Dermis blood vessel endothelial cell (primary cell): ENCODE data around the gene CCDC102A. TPM values are rescaled to one million over a fixed set of nuclear protein-coding genes. Genes with fewer than 3 reads are reported as not detected.
"Not testable (repeated sequence)": the region's sequence is repeated elsewhere in the genome, so short reads cannot be mapped to it uniquely, and the experiment has no call there.

ENCODE experiments used
- DNase-seq: peaks from one replicate; pipeline ENCODE4 v3.0.0; 2010
- total RNA-seq: library from RNA; depleted of rRNA; stranded (reverse); fragments of >200 nt; gene quantifications from 2 replicates; pipeline ENCODE4 v1.2.3, GENCODE V29; 2014

CCDC102A gene
- total RNA-seq, 1 donor from 2014 or later = 25.5 TPM

DNA sequence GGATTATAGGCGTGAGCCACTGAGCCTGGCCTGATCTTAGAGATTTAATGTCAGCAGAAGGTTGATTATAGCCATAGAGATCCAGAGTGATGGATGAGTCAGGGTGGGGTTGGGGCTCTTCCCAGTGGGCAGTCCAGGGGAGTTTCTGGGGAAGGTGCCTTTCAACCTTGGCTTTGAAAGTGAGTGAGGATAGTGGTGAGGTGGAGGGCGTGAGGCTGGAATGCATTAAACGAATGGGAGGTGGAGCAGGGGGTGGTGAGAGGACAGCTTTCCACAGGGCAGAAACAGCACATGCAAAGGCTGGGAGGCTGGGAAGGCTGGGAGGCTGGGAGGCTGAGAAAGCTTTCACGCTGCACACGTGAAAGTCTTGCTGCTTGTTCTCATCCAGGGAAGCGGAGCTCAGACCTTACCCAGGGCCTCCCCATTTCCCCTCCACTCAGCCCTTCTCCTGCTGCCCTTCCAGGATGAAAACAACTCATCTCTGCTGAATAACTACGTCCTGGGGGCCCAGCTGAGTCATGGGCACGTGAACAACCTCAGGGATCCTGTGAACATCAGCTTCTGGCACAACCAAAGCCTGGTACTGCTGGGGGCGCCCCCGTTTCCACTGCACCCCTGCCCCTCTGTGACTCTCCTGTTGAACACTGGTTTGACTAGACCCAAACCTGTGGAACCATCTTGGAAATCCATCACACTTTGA lies 28.4 kb upstream of the CCDC102A start:
- no peak for DNase-seq

DNA sequence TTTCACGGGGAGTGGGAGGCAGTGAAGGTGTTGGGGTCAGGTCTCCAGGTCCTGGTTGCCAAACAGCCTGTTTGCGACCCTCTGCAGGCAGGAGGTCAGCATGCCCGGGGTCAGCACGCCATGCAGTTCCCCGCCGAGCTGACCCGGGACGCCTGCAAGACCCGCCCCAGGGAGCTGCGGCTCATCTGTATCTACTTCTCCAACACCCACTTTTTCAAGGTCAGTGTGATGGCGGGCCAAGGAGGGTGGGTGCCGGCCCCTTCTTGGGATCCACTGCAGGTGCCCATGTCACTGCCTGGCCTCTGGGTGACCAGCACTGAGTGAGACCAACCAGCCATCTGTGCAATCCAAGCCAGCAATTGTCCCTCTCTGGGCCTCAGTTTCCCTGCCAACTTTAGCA lies 27.4 kb upstream of the CCDC102A start:
- no peak for DNase-seq

DNA sequence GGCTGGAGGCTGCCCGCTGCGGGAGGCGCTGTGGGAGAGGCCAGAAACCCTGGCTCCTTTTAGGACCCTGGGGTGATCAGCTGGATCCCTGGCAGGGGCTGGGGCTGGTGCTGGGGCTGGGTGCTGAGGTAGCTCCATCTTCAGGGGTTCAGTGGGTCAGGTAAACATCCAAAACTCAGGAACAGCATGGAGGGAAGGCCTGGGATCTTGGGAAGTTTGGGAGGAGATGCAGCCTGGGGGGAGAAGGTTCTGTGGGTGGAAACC lies 27.0 kb upstream of the CCDC102A start:
- DNase-seq = no peak

DNA sequence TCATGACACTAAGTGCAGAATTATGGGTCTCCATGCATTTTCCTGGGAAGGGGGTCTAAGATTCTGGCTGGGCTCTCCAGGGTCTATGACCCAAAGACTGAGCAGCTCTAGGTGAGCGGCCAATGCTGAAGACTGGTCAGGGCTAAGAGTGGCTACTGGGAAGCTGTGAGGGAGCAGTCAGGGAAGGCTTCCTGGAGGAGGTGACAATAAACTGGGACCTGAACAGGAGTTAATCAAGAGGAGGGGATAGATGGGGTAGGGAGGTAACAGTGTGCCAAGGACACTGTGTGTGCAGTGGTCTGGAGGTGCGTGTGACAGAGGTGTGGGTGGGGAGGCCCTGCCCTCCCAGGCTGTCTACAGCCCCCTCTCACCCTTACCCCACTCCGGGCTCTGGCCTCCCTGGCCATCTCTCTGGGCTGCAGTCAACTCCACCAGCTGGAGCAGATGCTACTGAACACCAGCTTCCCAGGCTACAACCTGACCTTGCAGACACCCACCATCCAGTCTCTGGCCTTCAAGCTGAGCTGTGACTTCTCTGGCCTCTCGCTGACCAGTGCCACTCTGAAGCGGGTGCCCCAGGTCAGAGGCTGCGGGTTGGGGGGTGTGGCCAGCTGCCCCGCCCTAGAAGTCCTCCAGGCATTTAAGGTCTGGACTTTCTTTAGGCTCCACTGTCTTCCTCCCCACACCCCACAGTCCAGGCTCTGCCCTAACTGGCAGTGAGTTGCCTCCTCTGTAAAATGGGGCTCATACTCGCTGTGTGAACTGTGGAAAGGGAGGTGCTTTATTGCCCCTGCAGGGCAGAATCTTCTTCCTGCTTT lies 26.5 kb upstream of the CCDC102A start:
- DNase-seq = no peak

DNA sequence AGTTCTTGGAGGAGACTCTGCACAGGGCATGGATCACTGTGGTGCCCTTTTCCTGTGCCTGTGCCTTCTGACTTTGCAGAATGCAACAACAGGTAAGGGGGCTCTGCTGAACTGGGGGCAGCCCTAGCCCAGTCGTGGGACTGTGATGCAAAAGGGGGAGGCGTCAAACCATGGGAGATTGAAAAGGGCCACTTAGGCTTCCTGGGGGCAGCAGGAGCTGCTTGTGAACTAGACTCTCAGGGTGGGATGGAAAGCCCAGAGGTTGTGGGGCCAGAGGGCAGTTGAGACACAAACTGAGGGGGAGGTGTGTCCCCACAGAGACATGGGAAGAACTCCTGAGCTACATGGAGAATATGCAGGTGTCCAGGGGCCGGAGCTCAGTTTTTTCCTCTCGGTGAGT lies 25.7 kb upstream of the CCDC102A start:
- DNase-seq = no peak

DNA sequence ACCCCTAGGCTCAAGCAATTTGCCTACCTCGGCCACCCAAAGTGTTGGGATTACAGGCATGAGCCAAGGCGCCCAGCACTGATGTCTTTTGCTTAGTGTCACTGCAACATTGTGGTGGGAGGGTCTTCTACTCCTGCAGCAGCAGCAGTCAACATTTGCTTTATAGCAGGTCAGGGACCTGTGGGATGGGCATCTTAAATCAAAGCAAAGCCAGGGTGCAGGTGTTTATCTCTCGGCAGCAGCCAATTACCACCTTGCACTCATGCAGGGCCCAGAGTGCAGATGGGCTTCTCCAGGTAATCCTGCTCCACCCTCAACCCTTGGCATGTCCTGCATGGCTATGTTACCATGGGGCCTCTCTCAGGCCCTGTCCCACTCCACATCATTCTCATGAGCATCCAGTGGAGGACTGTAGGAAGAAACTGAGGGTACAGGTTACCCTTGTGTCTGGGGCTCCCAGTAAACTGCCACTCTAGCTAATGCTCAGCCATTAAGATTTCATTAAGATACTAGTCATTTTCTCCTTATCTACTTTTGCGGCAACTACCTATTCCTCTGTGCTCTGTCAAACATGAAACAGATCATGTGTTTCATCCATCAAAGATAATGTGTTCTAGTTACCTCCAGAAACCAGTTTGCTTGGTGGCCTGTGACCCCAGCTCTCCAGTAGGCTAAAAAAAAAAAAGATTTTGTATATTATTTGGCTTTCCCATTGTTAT lies 22.9 kb upstream of the CCDC102A start:
- no peak for DNase-seq

DNA sequence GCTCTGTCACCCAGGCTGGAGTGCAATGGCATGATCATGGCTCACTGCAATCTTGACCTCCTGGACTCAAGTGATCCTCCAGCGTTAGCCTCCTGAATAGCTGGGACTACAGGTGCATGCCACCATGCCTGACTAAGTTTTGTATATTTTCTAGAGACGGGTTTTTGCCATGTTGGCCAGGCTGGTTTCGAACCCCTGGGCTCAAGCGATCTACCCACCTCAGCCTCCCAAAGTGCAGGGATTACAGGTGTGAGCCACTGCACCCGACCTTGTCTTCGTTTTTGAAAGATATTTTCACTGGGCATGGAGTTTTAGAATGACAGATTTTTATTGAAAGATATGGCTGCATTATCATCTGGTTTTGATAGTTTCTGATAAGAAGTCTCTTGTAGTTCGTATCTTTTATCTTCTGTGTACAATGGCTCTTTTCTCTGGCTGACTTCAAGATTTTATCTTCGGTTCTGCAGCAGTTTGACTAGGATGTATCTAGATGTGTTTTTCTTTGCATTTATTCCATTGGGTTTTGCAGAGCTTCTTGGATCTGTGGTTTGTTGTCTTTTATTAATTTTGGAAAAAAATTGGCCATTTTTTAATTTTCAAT lies 20.7 kb upstream of the CCDC102A start:
- DNase-seq = no peak

DNA sequence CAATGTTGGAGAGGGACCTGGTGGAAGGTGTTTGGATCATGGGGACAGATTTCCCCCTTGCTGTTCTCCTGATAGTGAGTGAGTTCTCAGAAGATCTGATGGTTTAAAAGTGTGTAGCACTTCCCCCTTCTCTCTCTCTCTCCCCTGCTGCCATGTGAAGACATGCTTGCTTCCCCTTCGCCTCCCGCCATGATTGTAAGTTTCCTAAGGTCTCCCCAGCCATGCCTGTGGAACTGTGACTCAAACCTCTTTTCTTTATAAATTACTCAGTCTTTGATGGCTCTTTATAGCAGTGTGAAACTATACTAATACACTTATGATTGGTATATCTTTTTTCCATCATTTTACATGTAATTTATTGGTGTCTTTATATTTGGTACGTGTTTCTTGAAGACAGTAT lies 19.5 kb upstream of the CCDC102A start:
- no peak for DNase-seq

DNA sequence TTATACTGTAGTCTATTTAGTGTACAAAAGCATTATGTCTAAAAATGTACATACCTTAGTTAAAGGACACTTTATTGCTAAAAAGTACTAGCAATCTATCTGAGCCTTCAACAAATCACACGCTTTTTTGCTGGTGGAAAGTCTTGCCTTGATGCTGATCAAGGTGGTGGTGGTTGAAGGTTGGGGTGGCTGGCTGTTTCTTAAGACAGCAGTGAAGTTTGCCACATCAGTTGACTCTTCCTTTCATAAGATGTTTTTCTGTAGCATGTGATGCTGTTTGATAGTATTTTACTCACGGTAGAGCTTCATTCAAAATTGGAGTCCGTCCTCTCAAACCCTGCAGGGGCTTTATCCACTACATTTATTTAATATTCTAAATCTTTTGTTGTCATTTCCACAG lies 14.7 kb upstream of the CCDC102A start:
- DNase-seq = no peak

DNA sequence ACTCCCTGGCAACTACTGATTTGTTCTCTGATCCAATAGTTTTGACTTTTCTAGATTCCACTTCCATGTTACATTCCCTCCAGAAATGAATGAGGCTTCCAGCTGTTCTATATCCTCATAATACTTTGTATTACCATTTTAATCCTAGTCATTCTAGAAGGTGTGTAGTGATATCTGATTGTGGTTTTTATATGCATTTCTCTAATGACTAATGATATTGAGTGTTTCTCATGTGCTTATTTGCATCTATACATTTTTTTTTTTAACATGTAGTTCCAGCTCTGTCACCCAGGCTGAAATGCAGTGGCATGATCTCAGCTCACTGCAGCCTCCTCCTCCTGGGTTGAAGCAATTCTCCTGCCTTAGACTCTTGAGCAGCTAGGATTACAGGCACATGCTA lies 13.4 kb upstream of the CCDC102A start:
- no peak for DNase-seq

DNA sequence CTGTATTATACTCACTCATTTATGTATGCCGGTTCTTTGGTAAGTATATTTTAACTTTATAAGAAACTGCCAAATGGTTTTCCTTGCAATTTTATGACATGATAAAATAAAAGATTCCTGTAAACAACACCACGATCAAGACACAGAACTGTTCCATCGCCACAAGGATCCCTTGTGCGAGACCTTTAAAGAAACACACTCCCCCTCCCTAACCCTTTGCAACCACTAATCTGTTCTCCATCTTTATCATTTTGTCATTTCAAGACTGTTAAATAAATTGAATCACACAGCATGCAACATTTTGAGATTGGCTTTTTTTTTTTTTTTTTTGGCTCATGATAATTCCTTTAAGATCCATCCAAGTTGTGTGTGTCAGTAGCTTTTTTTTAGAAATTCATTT lies 12.0 kb upstream of the CCDC102A start:
- DNase-seq = no peak

DNA sequence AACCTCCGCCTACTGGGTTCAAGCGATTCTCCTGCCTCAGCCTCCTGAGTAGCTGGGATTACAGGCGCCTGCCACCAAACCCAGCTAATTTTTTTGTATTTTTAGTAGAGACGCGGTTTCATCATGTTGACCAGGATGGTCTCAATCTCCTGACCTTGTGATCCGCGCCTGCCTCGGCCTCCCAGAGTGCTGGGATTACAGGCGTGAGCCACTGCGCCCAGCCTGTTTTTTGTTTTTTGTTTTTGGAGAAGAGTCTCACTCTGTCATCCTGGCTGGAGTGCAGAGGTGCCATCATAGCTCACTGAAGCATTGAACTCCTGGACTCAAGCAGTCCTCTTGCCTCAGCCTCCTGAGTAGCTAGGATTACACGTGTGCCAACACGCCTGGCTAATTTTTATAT lies 11.2 kb upstream of the CCDC102A start:
- not testable (repeated sequence) for DNase-seq

DNA sequence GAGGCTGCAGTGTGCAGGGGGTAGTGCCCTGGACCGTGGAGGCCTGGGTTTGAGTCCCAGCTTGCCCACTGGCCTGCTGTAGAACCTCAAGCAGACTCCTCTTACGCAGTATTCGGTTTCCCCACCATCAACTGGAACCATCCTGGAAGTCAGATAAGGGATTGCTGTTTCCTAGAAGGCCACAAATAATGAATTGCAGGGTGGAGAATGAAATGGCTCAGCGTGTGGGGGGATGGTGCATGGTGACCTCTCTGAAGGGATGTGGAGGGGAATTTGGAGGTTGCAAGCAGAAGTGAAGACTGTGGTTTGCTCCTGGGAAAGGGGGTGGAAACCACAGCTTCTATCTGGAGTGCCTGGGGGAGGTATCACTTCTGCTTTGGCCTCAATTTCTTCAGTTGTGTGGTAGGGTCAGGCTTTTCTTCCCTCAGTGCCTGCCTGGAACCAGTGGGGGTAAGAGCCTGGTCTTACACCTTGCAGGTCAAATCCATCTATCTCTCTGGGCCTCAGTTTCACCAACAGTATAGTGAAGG lies 7.8 kb upstream of the CCDC102A start:
- DNase-seq = no peak

DNA sequence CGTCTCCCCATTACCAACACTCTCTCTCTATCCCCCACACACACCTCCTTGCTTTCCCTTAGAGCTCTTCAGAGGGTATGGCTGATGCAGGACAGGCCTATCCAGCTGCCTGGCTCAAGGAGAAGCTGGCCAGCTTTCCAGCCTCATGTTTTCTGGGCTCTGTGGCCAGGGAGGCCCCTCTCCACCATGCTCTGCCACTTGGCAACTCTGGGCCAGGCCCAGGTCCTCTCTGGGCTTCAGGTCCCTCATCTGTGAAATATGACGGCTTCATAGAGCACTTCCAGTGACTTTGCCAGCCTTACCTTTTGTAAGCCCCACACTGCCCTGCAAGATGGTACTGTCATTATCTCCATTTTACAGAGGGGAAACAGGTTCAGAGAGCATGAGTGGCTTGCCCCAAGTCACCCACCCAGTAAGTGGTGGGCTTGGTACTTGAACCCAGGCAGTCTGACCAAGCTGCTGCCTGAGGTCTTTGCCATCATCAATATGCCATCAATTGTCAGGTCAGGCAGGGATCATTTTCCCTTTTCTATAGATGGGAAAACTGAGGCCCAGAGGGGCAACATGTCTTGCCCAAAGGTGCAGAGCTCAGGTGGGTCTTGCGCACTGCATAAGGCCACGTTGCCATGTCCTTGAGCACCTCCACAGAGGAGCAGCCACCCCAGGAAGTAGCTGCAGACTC lies 5.5 kb upstream of the CCDC102A start:
- no peak for DNase-seq

DNA sequence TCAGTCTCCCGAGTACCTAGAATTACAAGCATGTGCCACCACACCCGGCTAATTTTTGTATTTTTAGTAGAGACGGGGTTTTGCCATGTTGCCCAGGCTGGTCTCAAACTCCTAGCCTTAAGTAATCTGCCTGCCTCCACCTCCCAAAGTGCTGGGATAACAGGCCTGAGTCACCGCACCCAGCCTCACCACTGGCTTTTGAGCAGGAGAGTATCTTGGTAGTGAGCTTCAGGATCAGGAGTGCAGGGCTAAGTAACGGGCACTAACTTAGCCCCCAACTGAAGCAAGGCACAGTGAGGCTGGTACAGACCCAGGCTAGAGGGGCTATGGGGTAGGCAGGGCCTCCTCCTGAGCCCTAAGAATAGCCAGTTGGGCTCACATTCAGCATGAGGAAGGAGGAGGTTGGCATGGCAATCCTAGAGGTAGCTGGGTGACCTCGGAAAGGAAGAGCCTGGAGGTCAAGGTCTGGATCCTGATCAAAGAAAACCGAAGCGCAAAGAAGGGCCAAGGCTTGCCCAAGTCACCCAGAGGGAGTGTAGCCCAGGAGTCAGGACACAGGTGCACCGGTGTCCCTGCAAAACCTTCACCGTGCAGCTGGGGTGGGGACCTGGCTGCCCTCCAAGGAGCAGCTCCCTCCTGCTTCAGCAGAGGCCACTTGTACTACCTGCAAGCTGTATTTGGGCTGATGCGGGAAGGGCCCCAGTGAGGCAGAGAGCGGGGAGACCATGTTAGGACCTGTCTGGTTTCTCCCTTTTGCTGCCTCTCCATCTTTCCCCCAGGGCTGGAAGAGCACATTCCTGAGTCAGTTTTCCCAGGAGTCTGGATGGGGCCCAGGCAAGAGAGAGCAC lies 4.8 kb upstream of the CCDC102A start:
- DNase-seq = no peak

DNA sequence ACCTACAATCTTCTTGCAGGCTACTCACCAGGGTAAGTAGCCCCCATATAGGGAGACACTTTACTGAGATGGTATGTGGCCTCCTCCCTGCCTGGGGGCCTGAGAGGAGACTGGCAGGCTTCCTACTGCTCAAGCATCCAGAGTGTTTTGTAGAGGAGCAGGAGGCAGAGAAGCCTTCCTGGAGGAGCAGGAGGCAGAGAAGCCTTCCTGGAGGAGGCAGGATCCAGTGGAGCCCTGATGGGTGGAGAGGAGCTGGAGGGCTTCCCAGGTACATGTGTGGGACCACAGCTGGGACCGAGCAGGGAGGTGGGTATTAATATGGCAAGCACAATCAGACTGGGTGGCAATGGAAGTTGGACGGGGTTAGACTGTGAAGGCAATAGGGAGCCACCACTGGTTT lies 4.0 kb upstream of the CCDC102A start:
- no peak for DNase-seq

DNA sequence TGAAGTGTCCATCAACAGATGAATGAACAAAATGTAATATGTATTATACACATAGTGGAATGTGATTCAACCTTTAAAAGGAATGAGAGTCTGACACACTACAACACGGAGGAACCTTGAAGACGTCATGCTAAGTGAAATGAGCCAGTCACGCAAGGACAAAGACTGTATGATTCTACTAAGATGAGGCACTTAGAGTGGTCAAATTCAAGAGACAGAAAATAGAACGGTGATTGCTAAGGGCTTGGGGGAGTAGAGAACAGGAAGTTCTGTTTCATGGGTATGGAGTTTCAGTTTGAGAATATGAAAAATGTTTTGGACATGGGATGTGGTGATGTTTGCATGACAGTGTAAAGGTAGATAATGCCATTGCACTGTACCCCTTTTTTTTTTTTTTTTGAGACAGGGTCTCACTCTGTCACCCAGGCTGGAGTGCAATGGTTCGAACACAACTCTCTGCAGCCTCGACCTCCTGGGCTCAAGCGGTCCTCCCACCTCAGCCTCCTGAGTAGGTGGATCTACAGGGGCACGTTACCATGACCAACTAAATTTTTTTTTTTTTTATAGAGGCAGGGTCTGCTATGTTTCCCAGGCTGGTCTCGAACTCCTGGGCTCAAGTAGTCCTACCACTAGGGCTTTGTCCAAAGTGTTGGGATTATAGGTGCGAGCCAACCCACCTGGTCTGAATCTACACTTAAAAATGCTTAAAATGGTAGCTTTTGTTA lies 2.9 kb upstream of the CCDC102A start:
- DNase-seq = no peak

DNA sequence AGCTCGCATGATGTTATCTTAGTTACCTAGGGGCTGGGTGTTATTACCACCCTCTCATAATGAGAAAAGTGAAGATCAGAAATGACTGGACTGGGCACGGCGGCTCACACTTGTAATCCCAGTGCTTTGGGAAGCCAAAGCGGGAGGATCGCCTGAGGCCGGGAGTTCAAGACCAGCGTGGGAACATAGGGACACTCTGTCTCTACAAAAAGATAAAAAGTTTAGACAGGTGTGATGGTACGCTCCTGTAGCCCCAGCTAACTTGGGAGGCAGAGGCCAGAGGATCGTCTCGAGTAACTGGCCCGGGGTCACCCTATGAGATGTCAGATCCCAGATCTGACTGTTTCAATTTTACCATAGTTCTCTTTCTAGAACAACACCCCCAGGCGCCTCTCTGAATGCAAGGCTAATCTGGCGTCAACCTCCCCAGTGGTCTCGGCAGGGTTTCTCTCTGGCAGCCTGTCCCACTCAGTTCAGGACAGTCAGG lies 1.9 kb upstream of the CCDC102A start:
- DNase-seq = no peak

DNA sequence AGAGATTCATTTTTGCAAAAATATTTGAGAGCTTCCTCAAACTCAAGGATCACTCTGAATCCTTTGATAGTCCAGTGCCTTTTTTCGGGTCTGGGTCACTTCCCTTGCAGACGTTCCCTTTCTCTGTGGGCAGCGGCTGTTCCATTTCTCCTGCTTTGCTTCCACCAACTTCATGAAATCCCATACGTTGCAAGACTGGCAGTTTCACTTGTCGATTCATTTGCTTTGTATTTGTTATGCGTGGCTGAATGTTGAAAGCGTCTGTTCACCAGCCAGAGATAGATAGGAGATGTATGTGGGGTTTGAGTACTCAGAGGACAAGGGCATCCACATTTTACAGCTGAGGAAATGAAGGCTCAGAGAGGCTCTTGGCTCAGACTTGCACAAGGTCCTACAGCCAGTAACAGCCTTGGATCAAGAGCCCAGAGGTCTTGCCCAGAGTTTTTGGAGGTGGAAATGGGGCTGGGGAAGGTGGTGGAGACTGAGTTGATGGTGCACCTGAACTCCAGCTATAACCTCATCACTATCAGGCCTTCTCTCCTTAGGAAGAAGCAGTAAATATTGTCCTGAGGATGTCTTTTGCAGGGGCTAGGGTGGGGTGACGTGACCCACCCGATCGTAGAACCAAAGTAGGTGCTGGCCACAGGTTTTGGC lies 1.3 kb upstream of the CCDC102A start:
- no peak for DNase-seq

DNA sequence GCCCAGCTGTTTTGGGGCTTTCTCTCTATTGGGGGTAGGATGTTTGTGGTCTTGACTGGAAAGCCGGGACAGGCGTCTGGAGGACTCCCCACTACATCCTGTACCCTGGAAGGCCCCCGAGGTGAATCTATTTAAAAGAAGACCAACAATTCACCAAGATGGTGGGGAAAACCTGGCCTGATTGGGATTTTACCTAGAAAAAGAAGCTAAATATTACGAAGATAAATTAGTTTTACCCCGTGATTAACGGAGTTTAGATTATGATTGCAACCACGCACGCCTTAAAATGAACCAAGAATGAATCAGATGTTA lies 779 bp upstream of the CCDC102A start:
- DNase-seq = no peak
